ENCODE results near the gene HDAC5.

Gene HDAC5

DNA sequence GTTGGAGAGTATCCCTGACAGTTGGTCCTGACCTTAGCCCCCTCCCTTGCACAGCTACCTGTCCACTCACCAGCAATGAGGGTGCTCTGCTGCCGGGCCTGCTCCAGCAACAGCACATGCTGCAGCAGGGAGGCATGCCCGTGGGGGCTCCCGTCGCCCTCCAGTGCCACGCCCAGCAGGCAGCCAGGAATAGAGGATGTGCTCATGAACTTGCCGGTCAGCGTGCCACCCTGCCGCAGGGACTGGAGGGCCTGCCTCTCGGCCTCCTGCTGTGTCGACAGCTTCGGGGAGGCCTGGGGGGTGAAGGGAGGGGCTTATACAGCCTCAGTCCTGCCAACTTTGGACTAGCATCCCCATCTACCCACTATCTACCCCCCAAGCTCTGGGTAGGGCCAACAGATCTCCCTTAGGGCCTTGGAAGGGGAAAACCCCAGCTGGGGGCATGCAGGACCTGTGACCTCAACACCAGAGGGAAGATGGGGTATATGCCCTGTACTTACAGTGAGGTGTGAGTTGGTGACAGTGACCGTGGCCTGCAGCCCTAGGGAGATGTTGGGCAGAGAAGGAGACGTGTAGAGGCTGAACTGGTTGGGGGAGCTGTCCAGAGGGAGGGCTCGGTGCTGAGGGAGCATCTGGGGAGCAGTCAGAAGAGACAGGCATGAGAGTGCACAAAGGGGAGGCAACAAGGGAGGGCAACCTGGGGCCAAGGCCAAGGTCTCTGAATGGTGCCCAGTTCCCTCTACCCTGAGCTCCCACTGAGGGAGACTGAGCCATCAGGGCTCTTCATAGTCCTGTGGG, 32.0 kb downstream of the HDAC5 start:
- H3K36me3 ChIP-seq, result peaks cover 67 to 73% (median 72%) of the 10 kb centered on the region in 3 donors
- no peak for DNase-seq

GRCh38 chr17:44088254-44088653, 35.2 kb downstream of the HDAC5 start:
- Histone ChIP-seq H3K27ac (no peak overlapping the region), H3K27me3 (no peaks in the 10 kb centered on the region), H3K4me1 (peaks cover 0 to 10% (median 4%) of the 10 kb centered on the region in 4 donors), H3K4me3 (no peak overlapping the region), H3K9me3 (no peaks in the 10 kb centered on the region), H3K36me3 (peaks cover 88 to 98% (median 96%) of the 10 kb centered on the region in 3 donors)
- DNase-seq, result no peak
- intact Hi-C loops (cut with DNase I; ENCODE audit: low total_unique reads), result no loop called here
- no peak for TF ChIP-seq CTCF (IDR thresholded peaks at IDR 0.05)

More for the DNA sequence above, 32.0 kb downstream of the HDAC5 start:
- intact Hi-C loops (cut with DNase I; ENCODE audit: low total_unique reads), result no loop called here
- no peak overlapping the region for H3K4me3 ChIP-seq
- TF ChIP-seq CTCF (IDR thresholded peaks at IDR 0.05), result no peak
- H3K27ac ChIP-seq, result no peak overlapping the region
- H3K27me3 ChIP-seq, result no peaks in the 10 kb centered on the region
- no peaks in the 10 kb centered on the region for H3K9me3 ChIP-seq
- H3K4me1 ChIP-seq, result peaks cover 4 to 24% (median 22%) of the 10 kb centered on the region in 4 donors

- intact Hi-C loops (cut with DNase I; ENCODE audit: low total_unique reads), result no loop called here
- Histone ChIP-seq H3K27me3 (no peaks in the 10 kb centered on the region), H3K27ac (peak overlapping the region; percentile 16), H3K36me3 (peaks cover 88 to 98% (median 96%) of the 10 kb centered on the region in 3 donors), H3K4me3 (no peak overlapping the region), H3K4me1 (peaks cover 0 to 10% (median 4%) of the 10 kb centered on the region in 4 donors), H3K9me3 (no peaks in the 10 kb centered on the region)
- TF ChIP-seq CTCF (IDR thresholded peaks at IDR 0.05), result no peak
- DNase-seq, result no peak
Observed at GRCh38 chr17:44087319-44087718, 36.1 kb downstream of the HDAC5 start.

DNA sequence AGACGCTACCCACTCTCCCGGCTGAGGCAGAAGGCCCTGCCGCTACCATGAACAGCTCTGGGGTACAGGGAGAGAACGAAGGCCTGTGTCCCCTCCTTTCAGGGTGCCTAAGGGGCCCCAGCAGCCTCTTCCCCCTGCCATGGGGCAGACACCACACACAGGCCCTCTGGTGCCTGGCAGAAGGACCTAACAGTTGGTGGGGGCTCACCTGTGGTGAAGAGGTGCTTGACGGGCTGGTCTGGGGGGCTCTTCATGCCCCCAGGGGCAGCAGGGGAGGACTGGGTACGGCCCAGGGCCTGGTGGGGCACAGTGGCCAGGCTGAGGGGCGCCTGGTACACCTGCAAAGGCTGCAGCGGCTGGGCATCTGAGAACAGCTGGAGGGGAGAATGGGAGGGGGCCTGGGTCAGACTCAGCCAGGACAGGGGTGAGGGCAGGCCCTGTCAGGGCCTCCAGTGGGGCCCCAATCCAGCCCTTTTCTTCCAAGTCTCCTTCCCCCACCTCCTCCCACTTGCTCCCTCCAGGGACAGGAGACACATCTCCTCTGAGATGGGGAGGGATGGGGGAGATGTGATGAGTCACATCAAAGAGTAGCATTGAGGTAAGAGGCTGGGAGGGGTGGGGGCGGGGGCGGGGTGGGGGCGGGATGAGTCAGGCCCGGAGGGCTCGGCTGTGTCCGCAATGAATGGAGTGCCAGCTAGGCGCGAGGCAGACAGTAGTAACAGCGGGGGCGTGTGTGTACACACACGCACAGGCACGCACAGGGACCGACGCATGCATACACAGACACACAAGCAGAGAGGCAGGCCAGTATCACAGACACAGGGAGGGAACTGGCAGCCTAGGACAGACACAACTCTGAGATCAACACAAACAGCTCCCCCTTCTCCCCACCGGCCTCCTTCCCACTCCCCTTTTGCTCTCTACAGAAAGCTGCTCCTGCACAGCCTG, 36.8 kb downstream of the HDAC5 start:
- Histone ChIP-seq H3K4me1 (peaks cover 0 to 10% (median 4%) of the 10 kb centered on the region in 4 donors), H3K27me3 (no peaks in the 10 kb centered on the region), H3K4me3 (no peak overlapping the region), H3K36me3 (peaks cover 88 to 98% (median 96%) of the 10 kb centered on the region in 3 donors), H3K27ac (peak overlapping the region; percentile 39 to 51), H3K9me3 (no peaks in the 10 kb centered on the region)
- TF ChIP-seq CTCF (IDR thresholded peaks at IDR 0.05), result no peak
- intact Hi-C loops (cut with DNase I; ENCODE audit: low total_unique reads), result no loop called here
- DNase-seq, result no peak

GRCh38 chr17:44085908-44086307, 37.5 kb downstream of the HDAC5 start:
- Histone ChIP-seq H3K4me3 (no peak overlapping the region), H3K4me1 (peaks cover 0 to 10% (median 4%) of the 10 kb centered on the region in 4 donors), H3K27me3 (no peaks in the 10 kb centered on the region), H3K27ac (peak overlapping the region; percentile 39 to 51), H3K9me3 (no peaks in the 10 kb centered on the region), H3K36me3 (peaks cover 86 to 98% (median 90%) of the 10 kb centered on the region in 3 donors)
- no peak for DNase-seq
- intact Hi-C loops (cut with DNase I; ENCODE audit: low total_unique reads), result no loop called here
- TF ChIP-seq CTCF (IDR thresholded peaks at IDR 0.05), result no peak

Measured in tibial artery (tissue), 4 donors.